Progenitor cell of endocrine pancreas (in vitro differentiated cells): ENCODE measurements around the gene LRCH1. TPM values are rescaled to one million over a fixed set of nuclear protein-coding genes. Genes with fewer than 3 reads are reported as not detected.

Source experiments
- DNase-seq: peaks from one replicate; pipeline ENCODE4 v3.0.0; 2021; ENCODE audit warnings: low spot score; ENCODE audit not compliant: unreplicated experiment
- H3K27ac Mint-ChIP-seq: 2 replicates; pipeline ENCODE4 v1.8.0; 2021; ENCODE audit warnings: mild to moderate bottlenecking, moderate library complexity, mixed read lengths
- H3K27me3 Mint-ChIP-seq: 2 replicates; pipeline ENCODE4 v1.8.0; 2021; ENCODE audit warnings: mixed read lengths
- H3K36me3 Mint-ChIP-seq: 2 replicates; pipeline ENCODE4 v1.8.0; 2022; ENCODE audit warnings: mixed read lengths; ENCODE audit not compliant: insufficient read depth
- H3K4me1 Mint-ChIP-seq: 2 replicates; pipeline ENCODE4 v1.8.0; 2021; ENCODE audit warnings: low read depth, mixed read lengths
- H3K4me3 Mint-ChIP-seq: 2 replicates; pipeline ENCODE4 v1.8.0; 2021; ENCODE audit warnings: low read depth, mild to moderate bottlenecking, moderate library complexity, mixed read lengths
- H3K9me3 Mint-ChIP-seq: 2 replicates; pipeline ENCODE4 v1.8.0; 2021; ENCODE audit warnings: low read depth, mixed read lengths
- total RNA-seq: library from RNA; stranded (reverse); gene quantifications from 2 replicates; pipeline ENCODE4 v1.2.1, GENCODE V29; 2021
- TF ChIP-seq, protein P1 (sequence below): fragments of 200-600 bp; sonication (generic); IDR thresholded peaks from one replicate; pipeline ENCODE4 v1.5.0; 2021; ENCODE audit warnings: antibody characterized with exemption, mild to moderate bottlenecking; ENCODE audit not compliant: unreplicated experiment

LRCH1 gene
- total RNA-seq, 1 donor from 2014 or later, result 17.9 TPM

DNA sequence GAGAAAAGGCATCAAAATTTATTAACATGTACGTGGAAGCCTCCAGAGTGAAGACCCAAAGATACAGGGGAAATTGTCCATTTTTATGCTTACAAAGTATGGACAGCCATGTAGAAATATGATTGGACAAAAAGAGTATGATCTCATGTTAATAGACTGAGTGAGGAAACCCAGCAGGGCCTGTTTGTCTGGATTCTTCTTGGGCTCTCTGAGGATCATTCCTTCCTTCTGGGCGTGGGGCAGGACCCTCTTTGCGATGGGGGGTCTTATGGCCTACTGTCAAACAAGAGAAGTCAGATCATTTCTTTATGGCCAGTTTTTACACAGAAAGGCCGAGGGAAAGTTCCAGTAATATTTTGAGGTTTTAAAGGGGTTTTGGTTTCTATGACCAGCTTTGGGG lies 133.2 kb downstream of the LRCH1 start:
- peaks cover 1% of the 10 kb centered on the region for H3K36me3 Mint-ChIP-seq
- no peak overlapping the region for H3K4me3 Mint-ChIP-seq
- TF ChIP-seq, protein P1, sequence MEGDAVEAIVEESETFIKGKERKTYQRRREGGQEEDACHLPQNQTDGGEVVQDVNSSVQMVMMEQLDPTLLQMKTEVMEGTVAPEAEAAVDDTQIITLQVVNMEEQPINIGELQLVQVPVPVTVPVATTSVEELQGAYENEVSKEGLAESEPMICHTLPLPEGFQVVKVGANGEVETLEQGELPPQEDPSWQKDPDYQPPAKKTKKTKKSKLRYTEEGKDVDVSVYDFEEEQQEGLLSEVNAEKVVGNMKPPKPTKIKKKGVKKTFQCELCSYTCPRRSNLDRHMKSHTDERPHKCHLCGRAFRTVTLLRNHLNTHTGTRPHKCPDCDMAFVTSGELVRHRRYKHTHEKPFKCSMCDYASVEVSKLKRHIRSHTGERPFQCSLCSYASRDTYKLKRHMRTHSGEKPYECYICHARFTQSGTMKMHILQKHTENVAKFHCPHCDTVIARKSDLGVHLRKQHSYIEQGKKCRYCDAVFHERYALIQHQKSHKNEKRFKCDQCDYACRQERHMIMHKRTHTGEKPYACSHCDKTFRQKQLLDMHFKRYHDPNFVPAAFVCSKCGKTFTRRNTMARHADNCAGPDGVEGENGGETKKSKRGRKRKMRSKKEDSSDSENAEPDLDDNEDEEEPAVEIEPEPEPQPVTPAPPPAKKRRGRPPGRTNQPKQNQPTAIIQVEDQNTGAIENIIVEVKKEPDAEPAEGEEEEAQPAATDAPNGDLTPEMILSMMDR, result no peak
- no peak for DNase-seq
- H3K27me3 Mint-ChIP-seq, result no peaks in the 10 kb centered on the region
- H3K27ac Mint-ChIP-seq, result peak overlapping the region; percentile 90
- H3K9me3 Mint-ChIP-seq, result no peaks in the 10 kb centered on the region
- peaks cover 40% of the 10 kb centered on the region for H3K4me1 Mint-ChIP-seq

DNA sequence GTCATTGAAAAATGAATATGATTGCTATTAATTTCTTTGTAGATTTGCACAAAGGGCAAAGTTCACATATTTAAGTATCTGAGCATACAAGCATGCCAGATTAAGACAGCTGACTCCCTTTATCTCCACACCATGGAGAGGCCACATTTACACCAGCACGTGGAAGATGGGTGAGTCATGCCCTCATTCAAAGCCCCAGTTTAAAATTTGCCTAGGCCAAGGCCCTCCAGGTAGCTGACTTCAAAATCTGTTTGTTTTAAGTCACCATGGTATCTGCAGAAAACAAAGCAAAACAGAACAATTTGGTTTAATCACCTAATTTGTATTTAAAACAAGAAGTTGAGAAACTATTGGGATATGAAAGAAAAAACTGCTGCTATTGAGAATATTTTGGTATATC lies 134.8 kb downstream of the LRCH1 start:
- TF ChIP-seq, protein P1, result no peak
- Mint-ChIP-seq H3K27me3 (no peaks in the 10 kb centered on the region), H3K36me3 (peaks cover 11% of the 10 kb centered on the region), H3K9me3 (no peaks in the 10 kb centered on the region), H3K27ac (peak overlapping the region; percentile 45), H3K4me3 (no peak overlapping the region), H3K4me1 (peaks cover 40% of the 10 kb centered on the region)
- DNase-seq, result no peak

DNA sequence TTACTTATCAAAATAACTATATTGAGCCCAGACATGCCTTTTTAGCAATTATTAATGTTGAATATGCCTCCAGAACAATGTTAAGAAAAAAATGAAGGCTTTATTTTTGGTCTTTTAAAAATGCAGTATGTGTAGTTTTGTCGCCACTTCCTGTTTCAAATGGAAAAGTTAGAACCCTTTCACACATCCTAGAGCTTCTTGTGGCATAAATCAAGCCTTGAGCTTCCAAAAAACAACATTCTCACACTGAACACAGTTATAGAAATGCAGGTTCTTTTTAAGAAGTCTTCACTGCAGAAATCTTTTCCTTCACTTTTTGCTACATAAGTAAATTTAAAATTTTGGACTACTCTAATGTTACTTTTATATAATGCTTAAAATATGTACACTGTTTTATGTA lies 135.3 kb downstream of the LRCH1 start:
- Mint-ChIP-seq H3K4me1 (peaks cover 40% of the 10 kb centered on the region), H3K4me3 (no peak overlapping the region), H3K27me3 (no peaks in the 10 kb centered on the region), H3K36me3 (peaks cover 14% of the 10 kb centered on the region), H3K27ac (peak overlapping the region; percentile 45), H3K9me3 (no peaks in the 10 kb centered on the region)
- TF ChIP-seq, protein P1, result no peak
- DNase-seq, result no peak

DNA sequence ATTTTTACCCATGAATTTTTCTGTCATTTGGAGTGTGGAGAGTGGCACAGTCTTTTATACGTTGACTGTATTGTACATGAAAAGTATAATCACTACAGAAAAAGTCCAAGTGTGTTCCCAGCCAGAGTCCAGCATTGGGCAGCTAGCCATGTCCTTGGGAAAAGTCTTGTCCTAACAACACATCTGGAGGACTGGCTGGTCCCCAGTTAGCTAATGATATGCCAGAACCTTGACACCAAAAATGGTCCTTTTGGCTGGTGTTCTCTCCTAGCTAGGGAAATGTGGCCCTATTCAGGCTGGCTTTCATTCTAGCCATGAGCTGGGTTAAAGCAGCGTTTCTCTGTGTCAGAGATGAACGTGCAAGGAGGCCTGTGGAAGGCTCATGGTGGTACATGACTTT lies 145.0 kb downstream of the LRCH1 start:
- Mint-ChIP-seq H3K36me3 (peaks cover 31% of the 10 kb centered on the region), H3K27me3 (no peaks in the 10 kb centered on the region), H3K27ac (no peak overlapping the region), H3K4me1 (peaks cover 2% of the 10 kb centered on the region), H3K4me3 (no peak overlapping the region), H3K9me3 (no peaks in the 10 kb centered on the region)
- no peak for DNase-seq
- TF ChIP-seq, protein P1, result no peak

DNA sequence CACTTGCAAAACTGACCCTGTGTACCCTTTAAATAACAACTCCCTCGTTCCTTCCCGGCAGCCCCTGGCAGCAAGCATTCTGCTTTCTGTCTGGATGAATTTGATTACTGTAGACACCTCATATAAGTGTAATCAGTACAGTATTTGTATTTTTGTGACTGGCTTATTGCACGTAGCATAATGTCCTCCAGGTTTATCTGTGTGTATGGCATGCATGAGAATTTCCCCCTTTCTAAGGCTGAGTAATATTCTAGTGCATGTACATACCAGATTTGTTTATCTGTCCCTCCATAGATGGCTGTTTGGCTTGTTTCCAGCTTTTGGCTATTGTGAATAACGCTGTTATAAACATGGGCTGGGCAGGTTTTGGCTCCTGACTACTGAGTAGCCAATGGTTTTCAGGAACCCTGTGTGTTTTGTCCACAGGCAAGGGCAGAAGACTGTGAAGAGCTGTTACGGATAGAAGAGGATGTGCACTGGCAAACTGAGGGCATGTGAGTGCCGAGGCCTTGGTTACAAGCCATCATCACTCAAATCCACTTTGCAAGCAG lies 146.0 kb downstream of the LRCH1 start:
- Mint-ChIP-seq H3K9me3 (no peaks in the 10 kb centered on the region), H3K36me3 (peaks cover 28% of the 10 kb centered on the region), H3K27ac (peak overlapping the region; percentile 41), H3K4me1 (peaks cover 2% of the 10 kb centered on the region), H3K4me3 (no peak overlapping the region), H3K27me3 (no peaks in the 10 kb centered on the region)
- TF ChIP-seq, protein P1, result no peak
- DNase-seq, result no peak
